Retinal pigment epithelial cell (primary cell): ENCODE measurements around the gene BRPF1.
A peak's percentile ranks its signal among the peaks of the same experiment; 100 is the strongest.

Experiments
- DNase-seq: peaks from one replicate; pipeline ENCODE4 v3.0.0-alpha.2; 2010; ENCODE audit warnings: low read depth
- H3K4me3 ChIP-seq: 2 replicates; pipeline ENCODE4 v1.5.1; 2011; ENCODE audit warnings: mild to moderate bottlenecking, low read length, control low read depth, moderate library complexity
- CTCF ChIP-seq: conservative IDR thresholded peaks from 2 replicates; pipeline ENCODE4 v1.5.1; 2011; ENCODE audit warnings: low read depth, low read length, control low read depth, inconsistent platforms

The BRPF1 gene

GRCh38 chr3:9786209-9786739 is 54.7 kb downstream of the BRPF1 start:
- no peak for DNase-seq
- no peak overlapping the region for H3K4me3 ChIP-seq
- no peak for TF ChIP-seq CTCF

- TF ChIP-seq CTCF, result peak; percentile 61
- no peak overlapping the region for H3K4me3 ChIP-seq
Observed at GRCh38 chr3:9786825-9787669, 55.5 kb downstream of the BRPF1 start.

GRCh38 chr3:9787714-9788113 is 56.2 kb downstream of the BRPF1 start:
- DNase-seq, result no peak
- H3K4me3 ChIP-seq, result no peak overlapping the region
- no peak for TF ChIP-seq CTCF

More at GRCh38 chr3:9786825-9787669, 55.5 kb downstream of the BRPF1 start:
- no peak for DNase-seq

GRCh38 chr3:9791127-9791526 is 59.6 kb downstream of the BRPF1 start:
- H3K4me3 ChIP-seq, result no peak overlapping the region
- no peak for DNase-seq
- TF ChIP-seq CTCF, result no peak

GRCh38 chr3:9791790-9792404 is 60.4 kb downstream of the BRPF1 start:
- no peak for TF ChIP-seq CTCF
- DNase-seq, result no peak
- peak overlapping the region; percentile 98 for H3K4me3 ChIP-seq

GRCh38 chr3:9792405-9793160 is 61.0 kb downstream of the BRPF1 start, which contains the start of the genes ARPC4 and TADA3:
TSS of gene ARPC4 (plus strand) at chr3:9793082. CDS start at chr3:9793122, 40 bp downstream.
TSS of gene TADA3 (minus strand) at chr3:9792473. CDS start at chr3:9791466, 1,007 bp downstream.
- H3K4me3 ChIP-seq, result peak within 1 kb of the TSS; percentile 98

More at GRCh38 chr3:9792405-9793160, 61.0 kb downstream of the BRPF1 start, which contains the start of the genes ARPC4 and TADA3:
- no peak for TF ChIP-seq CTCF
- DNase-seq, result peak; percentile 84
